ENCODE measurements around the gene SLC6A12. TPM values are rescaled to one million over a fixed set of nuclear protein-coding genes. Genes with fewer than 3 reads are reported as not detected.

Gene SLC6A12
- total and polyA plus RNA-seq, 10 donors: 0.35 to 3.1 (median 1.8) TPM

GRCh38 chr12:254039-254438 is 40.1 kb upstream of the SLC6A12 start:
- no peaks in the 10 kb centered on the region for H3K4me1 ChIP-seq
- no peak overlapping the region for H3K4me3 ChIP-seq
- 66 to 78% (median 78%) methylated on average over 10 of the region's 10 CpGs for WGBS, 5 donors
- TF ChIP-seq CTCF (IDR thresholded peaks at IDR 0.05 in 8 of 11, conservative IDR thresholded peaks at IDR 0.05 in 3 of 11) (no peak), POLR2AphosphoS5 (IDR thresholded peaks at IDR 0.05) (no peak), POLR2A (IDR thresholded peaks at IDR 0.05) (no peak)
- no peak for DNase-seq
- H3K27ac ChIP-seq: no peak overlapping the region
- intact Hi-C loops (cut with DNase I; ENCODE audit: low total_unique reads): no loop called here
- no peaks in the 10 kb centered on the region for H3K9me3 ChIP-seq
- H3K27me3 ChIP-seq (replicated peaks in 1 of 7): peaks cover 0 to 49% (median 11%) of the 10 kb centered on the region in 7 donors
- H3K36me3 ChIP-seq: no peaks in the 10 kb centered on the region

GRCh38 chr12:253116-253831 is 39.3 kb upstream of the SLC6A12 start:
- intact Hi-C loops (cut with DNase I; ENCODE audit: low total_unique reads): no loop called here
- no peak for DNase-seq
- TF ChIP-seq POLR2A (IDR thresholded peaks at IDR 0.05) (no peak), POLR2AphosphoS5 (IDR thresholded peaks at IDR 0.05) (no peak)

GRCh38 chr12:252636-253035 is 38.7 kb upstream of the SLC6A12 start:
- no peak overlapping the region for H3K27ac ChIP-seq
- H3K9me3 ChIP-seq: peaks cover 0 to 12% (median 8%) of the 10 kb centered on the region in 8 donors
- no peaks in the 10 kb centered on the region for H3K36me3 ChIP-seq
- no peak overlapping the region for H3K4me3 ChIP-seq
- DNase-seq: no peak
- intact Hi-C loops (cut with DNase I; ENCODE audit: low total_unique reads): no loop called here
- TF ChIP-seq POLR2A (IDR thresholded peaks at IDR 0.05) (no peak), CTCF (IDR thresholded peaks at IDR 0.05 in 8 of 11, conservative IDR thresholded peaks at IDR 0.05 in 3 of 11) (no peak), POLR2AphosphoS5 (IDR thresholded peaks at IDR 0.05) (no peak)
- 40 to 54% (median 48%) methylated on average over 5 of the region's 5 CpGs for whole genome bisulfite sequencing, 5 donors
- peaks cover 0 to 38% (median 4%) of the 10 kb centered on the region in 7 donors for H3K27me3 ChIP-seq (replicated peaks in 1 of 7)
- H3K4me1 ChIP-seq: no peaks in the 10 kb centered on the region

More at GRCh38 chr12:253116-253831, 39.3 kb upstream of the SLC6A12 start:
- no peak overlapping the region for H3K4me3 ChIP-seq
- peaks cover 0 to 45% (median 9%) of the 10 kb centered on the region in 7 donors for H3K27me3 ChIP-seq (replicated peaks in 1 of 7)
- H3K36me3 ChIP-seq: no peaks in the 10 kb centered on the region
- no peaks in the 10 kb centered on the region for H3K4me1 ChIP-seq
- 75 to 89% (median 83%) methylated on average over 12 of the region's 12 CpGs for WGBS, 5 donors
- peaks cover 0 to 6% (median 1%) of the 10 kb centered on the region in 8 donors for H3K9me3 ChIP-seq
- H3K27ac ChIP-seq: no peak overlapping the region

- 83 to 88% (median 86%) methylated on average over 3 of the region's 3 CpGs for WGBS, 5 donors
Measured at GRCh38 chr12:247271-247670, 33.3 kb upstream of the SLC6A12 start.

More at GRCh38 chr12:247271-247670, 33.3 kb upstream of the SLC6A12 start:
- H3K9me3 ChIP-seq: peaks cover 0 to 33% (median 28%) of the 10 kb centered on the region in 8 donors
- no peak overlapping the region for H3K4me3 ChIP-seq
- H3K36me3 ChIP-seq: no peaks in the 10 kb centered on the region
- DNase-seq: no peak
- peaks cover 0 to 23% (median 0%) of the 10 kb centered on the region in 7 donors for H3K27me3 ChIP-seq (replicated peaks in 1 of 7)
- TF ChIP-seq POLR2A (IDR thresholded peaks at IDR 0.05) (no peak), POLR2AphosphoS5 (IDR thresholded peaks at IDR 0.05) (no peak), CTCF (IDR thresholded peaks at IDR 0.05 in 8 of 11, conservative IDR thresholded peaks at IDR 0.05 in 3 of 11) (no peak)
- no peak overlapping the region for H3K27ac ChIP-seq
- no peaks in the 10 kb centered on the region for H3K4me1 ChIP-seq
- intact Hi-C loops (cut with DNase I; ENCODE audit: low total_unique reads): no loop called here

Measured in spleen (tissue), 11 donors.